IMR-90 (cell line): ENCODE results near the gene PCYT1B. TPM values are rescaled to one million over a fixed set of nuclear protein-coding genes. Genes with fewer than 3 reads are reported as not detected.

ENCODE experiments used
- ATAC-seq: fragments of 200-7000 bp; cut with Tn5 transposase; 2 replicates; pipeline ENCODE4 v1.9.1; 2020; ENCODE audit warnings: low read depth, mild to moderate bottlenecking, moderate library complexity
- BruUV-seq: library from RNA; stranded (reverse); fragments of 400-500 nt; replicated peaks from 2 replicates; lab custom pipeline; 2021; lab: Mats Ljungman, UMichigan
- CTCF ChIA-PET: fragments of 300-600 bp; formaldehyde crosslinking; extraction: SDS; loops from one replicate; lab custom pipeline; 2021; ENCODE audit warnings: antibody characterized with exemption; lab: Yijun Ruan, JAX
- POLR2A ChIA-PET: fragments of 300-600 bp; sonication (Branson Sonifier 250); formaldehyde crosslinking; loops from one replicate; lab custom pipeline; 2022; ENCODE audit warnings: antibody characterized with exemption; ENCODE audit not compliant: unreplicated experiment; lab: Charles Lee
- DNase-seq: peaks from one replicate; pipeline ENCODE4 v3.0.0; 2013
- H2AFZ ChIP-seq: replicated peaks from 2 replicates; pipeline ENCODE3; 2013; ENCODE audit warnings: low read length, mild to moderate bottlenecking; ENCODE audit not compliant: poor library complexity
- H2AK5ac ChIP-seq: 2 replicates; pipeline ENCODE4 v1.6.1; 2013; ENCODE audit warnings: low read depth, low read length, inconsistent platforms
- H2AK9ac ChIP-seq: replicated peaks from 2 replicates; pipeline ENCODE3; 2013; ENCODE audit warnings: mild to moderate bottlenecking, low read depth, low read length, moderate library complexity; ENCODE audit not compliant: poor library complexity
- H2BK120ac ChIP-seq: 2 replicates; pipeline ENCODE4 v1.6.1; 2013; ENCODE audit warnings: low read depth, low read length, inconsistent platforms
- H2BK15ac ChIP-seq: 3 replicates; pipeline ENCODE4 v1.6.1; 2013; ENCODE audit warnings: low read depth, low read length, inconsistent platforms
- H2BK20ac ChIP-seq: 2 replicates; pipeline ENCODE4 v1.6.1; 2013; ENCODE audit warnings: low read depth, mild to moderate bottlenecking, inconsistent platforms, low read length, moderate library complexity
- H2BK5ac ChIP-seq: 2 replicates; pipeline ENCODE4 v1.6.1; 2013; ENCODE audit warnings: mild to moderate bottlenecking, low read depth, low read length, inconsistent platforms; ENCODE audit not compliant: poor library complexity, severe bottlenecking
- H3K14ac ChIP-seq: replicated peaks from 2 replicates; pipeline ENCODE4 v1.6.1; 2013; ENCODE audit warnings: low read depth, low read length, inconsistent platforms
- H3K18ac ChIP-seq: 2 replicates; pipeline ENCODE4 v1.6.1; 2013; ENCODE audit warnings: low read depth, low read length, control low read depth
- H3K23ac ChIP-seq: 2 replicates; pipeline ENCODE4 v1.6.1; 2013; ENCODE audit warnings: low read depth, low read length, inconsistent platforms
- H3K27ac ChIP-seq: 2 replicates; pipeline ENCODE4 v1.5.1; 2013; ENCODE audit warnings: mild to moderate bottlenecking, control low read depth, low read length; ENCODE audit not compliant: insufficient read depth
- H3K27me3 ChIP-seq: 2 replicates; pipeline ENCODE4 v1.6.1; 2013; ENCODE audit warnings: low read length; ENCODE audit not compliant: control insufficient read depth, insufficient read depth
- H3K36me3 ChIP-seq: 2 replicates; pipeline ENCODE4 v1.6.1; 2013; ENCODE audit warnings: low read length, mixed read lengths; ENCODE audit not compliant: control insufficient read depth, insufficient read depth
- H3K4ac ChIP-seq: 2 replicates; pipeline ENCODE4 v1.6.1; 2013; ENCODE audit warnings: low read depth, low read length, inconsistent platforms
- H3K4me1 ChIP-seq: 2 replicates; pipeline ENCODE4 v1.6.1; 2013; ENCODE audit warnings: low read length, mixed read lengths; ENCODE audit not compliant: control insufficient read depth, insufficient read depth
- H3K4me2 ChIP-seq: 2 replicates; pipeline ENCODE4 v1.6.1; 2013; ENCODE audit warnings: low read depth, mild to moderate bottlenecking, control low read depth, low read length, moderate library complexity
- H3K4me3 ChIP-seq: 2 replicates; pipeline ENCODE4 v1.5.1; 2013; ENCODE audit warnings: low read depth, mild to moderate bottlenecking, control low read depth, low read length, moderate library complexity; ENCODE audit not compliant: insufficient read depth
- H3K56ac ChIP-seq: 2 replicates; pipeline ENCODE4 v1.6.1; 2013; ENCODE audit warnings: low read length, inconsistent platforms; ENCODE audit not compliant: insufficient read depth; ENCODE audit errors: extremely low read depth
- H3K79me1 ChIP-seq, 2 experiments: 2 replicates each; pipeline ENCODE4 v1.6.1; 2013; ENCODE audit warnings: low read length in 2 of 2, inconsistent platforms in 1 of 2, low read depth in 1 of 2
- H3K9ac ChIP-seq: 2 replicates; pipeline ENCODE4 v1.6.1; 2013; ENCODE audit warnings: low read depth, low read length, control low read depth
- H3K9me1 ChIP-seq: 2 replicates; pipeline ENCODE4 v1.6.1; 2013; ENCODE audit warnings: low read length, inconsistent platforms; ENCODE audit not compliant: insufficient read depth
- H3K9me3 ChIP-seq: 2 replicates; pipeline ENCODE4 v1.6.1; 2013; ENCODE audit warnings: low read length; ENCODE audit not compliant: control insufficient read depth, insufficient read depth
- H4K20me1 ChIP-seq: 2 replicates; pipeline ENCODE4 v1.6.1; 2013; ENCODE audit warnings: low read length, inconsistent platforms; ENCODE audit not compliant: insufficient read depth
- H4K5ac ChIP-seq: 2 replicates; pipeline ENCODE4 v1.6.1; 2013; ENCODE audit warnings: mild to moderate bottlenecking, low read depth, low read length, control low read depth
- H4K8ac ChIP-seq, 2 experiments: 2 replicates each; pipeline ENCODE4 v1.6.1; 2013; ENCODE audit warnings: low read depth in 2 of 2, low read length in 2 of 2, control low read depth in 1 of 2, inconsistent platforms in 1 of 2
- H4K91ac ChIP-seq: 2 replicates; pipeline ENCODE4 v1.6.1; 2013; ENCODE audit warnings: low read depth, low read length, inconsistent platforms; ENCODE audit not compliant: insufficient read depth
- BHLHE40 ChIP-seq: fragments of 150-350 bp; IDR thresholded peaks from 2 replicates; pipeline ENCODE4 v1.6.1; 2016; ENCODE audit warnings: mild to moderate bottlenecking, low read depth, low read length
- CEBPB ChIP-seq: IDR thresholded peaks from 2 replicates; pipeline ENCODE4 v1.6.1; 2012; ENCODE audit warnings: low read depth, low read length, improper control_type of control experiment
- CHD1 ChIP-seq: IDR thresholded peaks from 2 replicates; pipeline ENCODE4 v1.6.1; 2012; ENCODE audit warnings: low read depth, low read length, improper control_type of control experiment
- CTCF ChIP-seq: conservative IDR thresholded peaks from 2 replicates; pipeline ENCODE4 v1.5.1; 2012; ENCODE audit warnings: mild to moderate bottlenecking, low read depth, low read length, improper control_type of control experiment
- MAFK ChIP-seq: IDR thresholded peaks from 2 replicates; pipeline ENCODE4 v1.6.1; 2012; ENCODE audit warnings: low read depth, low read length, improper control_type of control experiment
- MXI1 ChIP-seq: IDR thresholded peaks from 2 replicates; pipeline ENCODE4 v1.6.1; 2012; ENCODE audit warnings: low read depth, mild to moderate bottlenecking, low read length, moderate library complexity, borderline replicate concordance
- POLR2A ChIP-seq: IDR thresholded peaks from 2 replicates; pipeline ENCODE4 v1.6.1; 2012; ENCODE audit warnings: mild to moderate bottlenecking, low read depth, low read length
- RAD21 ChIP-seq: IDR thresholded peaks from 2 replicates; pipeline ENCODE4 v1.6.1; 2012; ENCODE audit warnings: low read length, improper control_type of control experiment
- RCOR1 ChIP-seq: IDR thresholded peaks from 2 replicates; pipeline ENCODE4 v1.6.1; 2012; ENCODE audit warnings: mild to moderate bottlenecking, low read length, improper control_type of control experiment; ENCODE audit not compliant: insufficient replicate concordance
- SMC3 ChIP-seq: fragments of 150-350 bp; IDR thresholded peaks from 2 replicates; pipeline ENCODE4 v1.6.1; 2016; ENCODE audit warnings: low read depth, mild to moderate bottlenecking, antibody characterized with exemption, low read length, moderate library complexity
- WGBS, 2 experiments: methylation state at CpG; one replicate each; pipeline versions ENCODE4 v1.1.5 to v1.1.7; 2013; ENCODE audit warnings: missing lambda C conversion rate in 2 of 2; ENCODE audit not compliant: insufficient read length in 1 of 2; ENCODE audit errors: extremely low coverage in 2 of 2; 5-methylcytosine and 5-hydroxymethylcytosine counted together
- dilution Hi-C: fragments of 300-500 bp; cut with HindIII; formaldehyde crosslinking; loops from one replicate; pipeline ENCODE4 v1.14.3; 2018; ENCODE audit warnings: low sequenced_read_pairs; ENCODE audit not compliant: unreplicated experiment
- in situ Hi-C: fragments of 300-500 bp; cut with MboI; formaldehyde crosslinking; loops from 3 replicates; pipeline ENCODE4 v1.14.3; 2019; ENCODE audit warnings: low sequenced_read_pairs, inconsistent platforms, mixed read lengths
- intact Hi-C: fragments of 100-400 bp; cut with micrococcal nuclease; formaldehyde crosslinking; loops from 2 replicates; pipeline ENCODE4 v1.10.0; 2022
- polyA plus RNA-seq, 3 experiments: library from polyadenylated mRNA; depleted of rRNA; stranded (reverse); fragments of >200 nt; gene quantifications; 2 replicates each; pipeline ENCODE4 v1.2.3, GENCODE V29; 2012; ENCODE audit warnings: low replicate concordance in 1 of 3
- total RNA-seq: library from RNA; depleted of rRNA; stranded (reverse); fragments of >200 nt; gene quantifications from 2 replicates; pipeline ENCODE4 v1.2.3, GENCODE V29; 2012
- TF ChIP-seq, protein P1 (sequence below): fragments of 150-350 bp; IDR thresholded peaks from 2 replicates; pipeline ENCODE4 v1.6.1; 2016; ENCODE audit warnings: low read depth, mild to moderate bottlenecking, low read length, moderate library complexity, borderline replicate concordance
- TF ChIP-seq, protein P2 (sequence below): fragments of 150-350 bp; IDR thresholded peaks from 2 replicates; pipeline ENCODE4 v1.6.1; 2017; ENCODE audit warnings: mild to moderate bottlenecking, antibody characterized with exemption, low read length, low read depth

Gene PCYT1B
- total and polyA plus RNA-seq, 2 of the 4 experiments (the other 2 are of a cell fraction): under 0.01 to 0.09 TPM

GRCh38 chrX:24513416-24513815, 133.7 kb downstream of the PCYT1B start:
- no peak overlapping the region for H2BK15ac ChIP-seq
- no peaks in the 10 kb centered on the region for H3K4me1 ChIP-seq
- no peak overlapping the region for H2AK5ac ChIP-seq
- H3K27me3 ChIP-seq: peaks cover 2% of the 10 kb centered on the region; the same call in 1 of the 2 replicates
- no peak overlapping the region for H2AK9ac ChIP-seq
- no peak overlapping the region for H3K18ac ChIP-seq
- no peak overlapping the region for H3K4me2 ChIP-seq
- ATAC-seq (no peak), DNase-seq (no peak)
- no CpG with 5 or more reads among the region's 5 CpGs for WGBS, 2 experiments
- no peaks in the 10 kb centered on the region for H3K9me1 ChIP-seq
- H3K4ac ChIP-seq: no peak overlapping the region
- no peak overlapping the region for H3K9ac ChIP-seq
- no peak overlapping the region for H2BK120ac ChIP-seq
- TF ChIP-seq POLR2A: no peak
- TF ChIP-seq MXI1: no peak
- TF ChIP-seq CHD1: no peak
- TF ChIP-seq, protein P1, sequence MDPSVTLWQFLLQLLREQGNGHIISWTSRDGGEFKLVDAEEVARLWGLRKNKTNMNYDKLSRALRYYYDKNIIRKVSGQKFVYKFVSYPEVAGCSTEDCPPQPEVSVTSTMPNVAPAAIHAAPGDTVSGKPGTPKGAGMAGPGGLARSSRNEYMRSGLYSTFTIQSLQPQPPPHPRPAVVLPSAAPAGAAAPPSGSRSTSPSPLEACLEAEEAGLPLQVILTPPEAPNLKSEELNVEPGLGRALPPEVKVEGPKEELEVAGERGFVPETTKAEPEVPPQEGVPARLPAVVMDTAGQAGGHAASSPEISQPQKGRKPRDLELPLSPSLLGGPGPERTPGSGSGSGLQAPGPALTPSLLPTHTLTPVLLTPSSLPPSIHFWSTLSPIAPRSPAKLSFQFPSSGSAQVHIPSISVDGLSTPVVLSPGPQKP: no peak
- TF ChIP-seq CTCF: no peak
- no peak for TF ChIP-seq CEBPB
- no peak for TF ChIP-seq SMC3
- TF ChIP-seq RCOR1: no peak
- TF ChIP-seq, protein P2, sequence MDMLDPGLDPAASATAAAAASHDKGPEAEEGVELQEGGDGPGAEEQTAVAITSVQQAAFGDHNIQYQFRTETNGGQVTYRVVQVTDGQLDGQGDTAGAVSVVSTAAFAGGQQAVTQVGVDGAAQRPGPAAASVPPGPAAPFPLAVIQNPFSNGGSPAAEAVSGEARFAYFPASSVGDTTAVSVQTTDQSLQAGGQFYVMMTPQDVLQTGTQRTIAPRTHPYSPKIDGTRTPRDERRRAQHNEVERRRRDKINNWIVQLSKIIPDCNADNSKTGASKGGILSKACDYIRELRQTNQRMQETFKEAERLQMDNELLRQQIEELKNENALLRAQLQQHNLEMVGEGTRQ: no peak
- TF ChIP-seq BHLHE40: no peak
- no peak for TF ChIP-seq RAD21
- no peak for TF ChIP-seq MAFK
- H2AFZ ChIP-seq: no peak overlapping the region
- H4K20me1 ChIP-seq: no peaks in the 10 kb centered on the region
- intact Hi-C loops (no loop called here), dilution Hi-C loops (no loop called here), in situ Hi-C loops (no loop called here)
- H3K4me3 ChIP-seq: no peak overlapping the region
- no peaks in the 10 kb centered on the region for H3K36me3 ChIP-seq
- no peaks in the 10 kb centered on the region for H3K9me3 ChIP-seq
- H3K23ac ChIP-seq: no peak overlapping the region
- BruUV-seq: no TSS peak
- CTCF ChIA-PET: no interaction called here
- no peak overlapping the region for H3K14ac ChIP-seq
- H2BK20ac ChIP-seq: no peak overlapping the region
- no peak overlapping the region for H3K27ac ChIP-seq
- no peak overlapping the region for H4K8ac ChIP-seq
- no peak overlapping the region for H4K91ac ChIP-seq
- H4K5ac ChIP-seq: no peak overlapping the region
- H3K79me1 ChIP-seq: no peaks in the 10 kb centered on the region
- no peak overlapping the region for H2BK5ac ChIP-seq
- POLR2A ChIA-PET: no interaction called here
- no peak overlapping the region for H3K56ac ChIP-seq
